ENCODE data around the gene HSPA12A. TPM values are rescaled to one million over a fixed set of nuclear protein-coding genes. Genes with fewer than 3 reads are reported as not detected.

The HSPA12A gene
- total and polyA plus RNA-seq, 9 of the 15 experiments (the other 6 are each of a cell fraction or from before 2014, with no cell fraction given): 0.01 to 0.18 (median 0.04) TPM; not detected in 4

DNA sequence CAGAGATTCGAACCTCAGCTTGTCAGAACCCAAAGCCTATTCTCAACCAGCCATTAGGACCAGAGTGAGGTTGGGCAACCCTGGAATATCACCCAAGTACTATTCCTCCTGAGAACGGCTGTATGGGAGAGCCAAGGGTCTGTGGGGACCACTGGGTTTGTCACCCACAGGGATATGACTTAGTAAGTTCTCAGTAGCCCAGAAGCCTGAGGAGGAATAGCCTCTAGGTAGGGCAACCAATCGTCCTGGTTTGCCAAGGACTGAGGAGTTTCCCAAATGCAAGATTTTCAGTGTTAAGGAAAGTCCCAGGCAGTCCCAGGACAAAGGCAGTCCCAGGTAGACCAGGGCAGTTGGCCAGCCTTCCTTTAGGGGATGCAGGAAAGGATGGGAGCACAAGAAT, 74.9 kb downstream of the HSPA12A start:
- H3K9me1 ChIP-seq (ENCODE audit: control insufficient read depth, insufficient read depth, low read length): no peaks in the 10 kb centered on the region
- no peak overlapping the region for H3K9ac ChIP-seq (ENCODE audit: insufficient read depth in 1 of 2, low read depth in 2 of 2, low read length in 2 of 2)
- H3K79me2 ChIP-seq (ENCODE audit: control insufficient read depth, insufficient read depth, low read length): no peaks in the 10 kb centered on the region
- TF ChIP-seq ZNF121 (CRISPR knock-in tag; conservative IDR thresholded peaks at IDR 0.05) (no peak), MCM2 (IDR thresholded peaks at IDR 0.05; ENCODE audit: low read depth) (no peak), RCOR1 (IDR thresholded peaks at IDR 0.05; ENCODE audit: borderline replicate concordance in 1 of 2, low read depth in 2 of 2, low read length in 2 of 2) (no peak), MTA1 (IDR thresholded peaks at IDR 0.05; ENCODE audit: borderline replicate concordance) (no peak), RBM34 (IDR thresholded peaks at IDR 0.05; ENCODE audit: borderline replicate concordance, insufficient read depth, low read length) (no peak)
- TF ChIP-seq, protein P1, sequence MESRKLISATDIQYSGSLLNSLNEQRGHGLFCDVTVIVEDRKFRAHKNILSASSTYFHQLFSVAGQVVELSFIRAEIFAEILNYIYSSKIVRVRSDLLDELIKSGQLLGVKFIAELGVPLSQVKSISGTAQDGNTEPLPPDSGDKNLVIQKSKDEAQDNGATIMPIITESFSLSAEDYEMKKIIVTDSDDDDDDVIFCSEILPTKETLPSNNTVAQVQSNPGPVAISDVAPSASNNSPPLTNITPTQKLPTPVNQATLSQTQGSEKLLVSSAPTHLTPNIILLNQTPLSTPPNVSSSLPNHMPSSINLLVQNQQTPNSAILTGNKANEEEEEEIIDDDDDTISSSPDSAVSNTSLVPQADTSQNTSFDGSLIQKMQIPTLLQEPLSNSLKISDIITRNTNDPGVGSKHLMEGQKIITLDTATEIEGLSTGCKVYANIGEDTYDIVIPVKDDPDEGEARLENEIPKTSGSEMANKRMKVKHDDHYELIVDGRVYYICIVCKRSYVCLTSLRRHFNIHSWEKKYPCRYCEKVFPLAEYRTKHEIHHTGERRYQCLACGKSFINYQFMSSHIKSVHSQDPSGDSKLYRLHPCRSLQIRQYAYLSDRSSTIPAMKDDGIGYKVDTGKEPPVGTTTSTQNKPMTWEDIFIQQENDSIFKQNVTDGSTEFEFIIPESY (CRISPR knock-in tag; IDR thresholded peaks at IDR 0.05): no peak
- TF ChIP-seq, protein P2, sequence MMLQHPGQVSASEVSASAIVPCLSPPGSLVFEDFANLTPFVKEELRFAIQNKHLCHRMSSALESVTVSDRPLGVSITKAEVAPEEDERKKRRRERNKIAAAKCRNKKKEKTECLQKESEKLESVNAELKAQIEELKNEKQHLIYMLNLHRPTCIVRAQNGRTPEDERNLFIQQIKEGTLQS (IDR thresholded peaks at IDR 0.05): no peak
- TF ChIP-seq, protein P2 (CRISPR knock-in tag; conservative IDR thresholded peaks at IDR 0.05): no peak
- TF ChIP-seq, protein P3, sequence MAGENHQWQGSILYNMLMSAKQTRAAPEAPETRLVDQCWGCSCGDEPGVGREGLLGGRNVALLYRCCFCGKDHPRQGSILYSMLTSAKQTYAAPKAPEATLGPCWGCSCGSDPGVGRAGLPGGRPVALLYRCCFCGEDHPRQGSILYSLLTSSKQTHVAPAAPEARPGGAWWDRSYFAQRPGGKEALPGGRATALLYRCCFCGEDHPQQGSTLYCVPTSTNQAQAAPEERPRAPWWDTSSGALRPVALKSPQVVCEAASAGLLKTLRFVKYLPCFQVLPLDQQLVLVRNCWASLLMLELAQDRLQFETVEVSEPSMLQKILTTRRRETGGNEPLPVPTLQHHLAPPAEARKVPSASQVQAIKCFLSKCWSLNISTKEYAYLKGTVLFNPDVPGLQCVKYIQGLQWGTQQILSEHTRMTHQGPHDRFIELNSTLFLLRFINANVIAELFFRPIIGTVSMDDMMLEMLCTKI (IDR thresholded peaks at IDR 0.05; ENCODE audit: partially characterized antibody): no peak
- DNase-seq (ENCODE audit: extremely low read depth in 1 of 4, low spot score in 3 of 4) (no peak), ATAC-seq (no peak), FAIRE-seq (no peak)
- no peaks in the 10 kb centered on the region for H3K36me3 ChIP-seq (ENCODE audit: control insufficient read depth, insufficient read depth, low read length)
- in situ Hi-C loops (cut with MboI) (no loop called here), intact Hi-C loops (cut with micrococcal nuclease) (no loop called here)
- no peaks in the 10 kb centered on the region for H4K20me1 ChIP-seq (replicated peaks; ENCODE audit: control insufficient read depth, insufficient read depth, low read length)
- CTCF ChIA-PET (ENCODE audit: low intra/inter-chr PET ratio): no interaction called here
- no peak overlapping the region for H2AFZ ChIP-seq (ENCODE audit: low read depth, low read length)
- BruUV-seq (replicated peaks): no TSS peak
- H3K27me3 ChIP-seq (ENCODE audit: control insufficient read depth in 2 of 2, insufficient read depth in 2 of 2, low read length in 2 of 2): peaks cover 0 to 26% of the 10 kb centered on the region in 2 experiments; a peak in 2 of 5 replicates
- H3K9me3 ChIP-seq (replicated peaks; ENCODE audit: control insufficient read depth, insufficient read depth, low read depth, low read length): no peaks in the 10 kb centered on the region
- H3K4me2 ChIP-seq (ENCODE audit: insufficient read depth, low read length): no peak overlapping the region
- H3K27ac ChIP-seq (ENCODE audit: extremely low read depth, low read depth, low read length): no peak overlapping the region
- no peak overlapping the region for H3K4me3 ChIP-seq
- POLR2A ChIA-PET: interaction anchor here (0.6 kb wide), 1 partner anchor 106 kb away, joined by 3 read pairs; no protein-coding TSS in a partner anchor
- H3K4me1 ChIP-seq (replicated peaks in 1 of 2; ENCODE audit: control insufficient read depth in 2 of 2, insufficient read depth in 2 of 2, low read length in 2 of 2): peaks cover 0 to 6% of the 10 kb centered on the region in 2 experiments; a peak in 2 of 5 replicates
- WGBS (ENCODE audit: insufficient coverage, low coverage, missing lambda C conversion rate): 0% methylated on average over 3 of the region's 3 CpGs

Measured in K562 (cell line).